ENCODE measurements around the gene PRXL2B.

Gene PRXL2B

GRCh38 chr1:2588661-2589430, 2.3 kb downstream of the PRXL2B start:
- Histone ChIP-seq H2AFZ (ENCODE audit: low read length, unreplicated experiment) (no peak overlapping the region), H3K4me1 (ENCODE audit: control insufficient read depth, insufficient read depth, low read length, unreplicated experiment) (peaks cover 6% of the 10 kb centered on the region), H3K79me2 (ENCODE audit: control insufficient read depth, insufficient read depth, low read length, unreplicated experiment) (peaks cover 5% of the 10 kb centered on the region), H3K27me3 (ENCODE audit: insufficient read depth, low read length) (no peaks in the 10 kb centered on the region), H3K36me3 (ENCODE audit: insufficient read depth, low read length) (no peaks in the 10 kb centered on the region), H3K27ac (ENCODE audit: low read depth, low read length) (no peak overlapping the region), H3K4me3 (ENCODE audit: low read depth, low read length) (no peak overlapping the region)

GRCh38 chr1:2589431-2590232, 3.1 kb downstream of the PRXL2B start:
- peaks cover 6% of the 10 kb centered on the region for H3K4me1 ChIP-seq (ENCODE audit: control insufficient read depth, insufficient read depth, low read length, unreplicated experiment)
- no peak overlapping the region for H2AFZ ChIP-seq (ENCODE audit: low read length, unreplicated experiment)
- peaks cover 5% of the 10 kb centered on the region for H3K79me2 ChIP-seq (ENCODE audit: control insufficient read depth, insufficient read depth, low read length, unreplicated experiment)
- no peaks in the 10 kb centered on the region for H3K27me3 ChIP-seq (ENCODE audit: insufficient read depth, low read length)
- H3K27ac ChIP-seq (ENCODE audit: low read depth, low read length), result no peak overlapping the region
- H3K4me3 ChIP-seq (ENCODE audit: low read depth, low read length), result no peak overlapping the region
- no peaks in the 10 kb centered on the region for H3K36me3 ChIP-seq (ENCODE audit: insufficient read depth, low read length)

GRCh38 chr1:2590233-2591141, 3.9 kb downstream of the PRXL2B start:
- no peak overlapping the region for H3K27ac ChIP-seq (ENCODE audit: low read depth, low read length)
- no peak overlapping the region for H3K4me3 ChIP-seq (ENCODE audit: low read depth, low read length)
- no peaks in the 10 kb centered on the region for H3K27me3 ChIP-seq (ENCODE audit: insufficient read depth, low read length)
- H2AFZ ChIP-seq (ENCODE audit: low read length, unreplicated experiment), result no peak overlapping the region
- no peaks in the 10 kb centered on the region for H3K36me3 ChIP-seq (ENCODE audit: insufficient read depth, low read length)
- peaks cover 6% of the 10 kb centered on the region for H3K4me1 ChIP-seq (ENCODE audit: control insufficient read depth, insufficient read depth, low read length, unreplicated experiment)
- H3K79me2 ChIP-seq (ENCODE audit: control insufficient read depth, insufficient read depth, low read length, unreplicated experiment), result peaks cover 4% of the 10 kb centered on the region

GRCh38 chr1:2591233-2591580, 4.6 kb downstream of the PRXL2B start:
- no peak overlapping the region for H2AFZ ChIP-seq (ENCODE audit: low read length, unreplicated experiment)
- no peaks in the 10 kb centered on the region for H3K27me3 ChIP-seq (ENCODE audit: insufficient read depth, low read length)
- H3K4me1 ChIP-seq (ENCODE audit: control insufficient read depth, insufficient read depth, low read length, unreplicated experiment), result peaks cover 6% of the 10 kb centered on the region
- H3K27ac ChIP-seq (ENCODE audit: low read depth, low read length), result no peak overlapping the region
- H3K36me3 ChIP-seq (ENCODE audit: insufficient read depth, low read length), result no peaks in the 10 kb centered on the region
- H3K79me2 ChIP-seq (ENCODE audit: control insufficient read depth, insufficient read depth, low read length, unreplicated experiment), result no peaks in the 10 kb centered on the region
- H3K4me3 ChIP-seq (ENCODE audit: low read depth, low read length), result no peak overlapping the region

- no peak overlapping the region for H3K4me3 ChIP-seq (ENCODE audit: low read depth, low read length)
- H3K79me2 ChIP-seq (ENCODE audit: control insufficient read depth, insufficient read depth, low read length, unreplicated experiment), result no peaks in the 10 kb centered on the region
- H3K27me3 ChIP-seq (ENCODE audit: insufficient read depth, low read length), result no peaks in the 10 kb centered on the region
- peaks cover 6% of the 10 kb centered on the region for H3K4me1 ChIP-seq (ENCODE audit: control insufficient read depth, insufficient read depth, low read length, unreplicated experiment)
- no peaks in the 10 kb centered on the region for H3K36me3 ChIP-seq (ENCODE audit: insufficient read depth, low read length)
- H3K27ac ChIP-seq (ENCODE audit: low read depth, low read length), result no peak overlapping the region
- no peak overlapping the region for H2AFZ ChIP-seq (ENCODE audit: low read length, unreplicated experiment)
Observed at GRCh38 chr1:2591581-2592261, 5.1 kb downstream of the PRXL2B start.

GRCh38 chr1:2592672-2593071, 6.1 kb downstream of the PRXL2B start:
- Histone ChIP-seq H3K27ac (ENCODE audit: low read depth, low read length) (no peak overlapping the region), H3K79me2 (ENCODE audit: control insufficient read depth, insufficient read depth, low read length, unreplicated experiment) (no peaks in the 10 kb centered on the region), H3K4me3 (ENCODE audit: low read depth, low read length) (no peak overlapping the region), H3K36me3 (ENCODE audit: insufficient read depth, low read length) (no peaks in the 10 kb centered on the region), H2AFZ (ENCODE audit: low read length, unreplicated experiment) (no peak overlapping the region), H3K27me3 (ENCODE audit: insufficient read depth, low read length) (no peaks in the 10 kb centered on the region), H3K4me1 (ENCODE audit: control insufficient read depth, insufficient read depth, low read length, unreplicated experiment) (peaks cover 3% of the 10 kb centered on the region)

- H3K27ac ChIP-seq (ENCODE audit: low read depth, low read length), result no peak overlapping the region
- H3K4me3 ChIP-seq (ENCODE audit: low read depth, low read length), result no peak overlapping the region
- no peaks in the 10 kb centered on the region for H3K36me3 ChIP-seq (ENCODE audit: insufficient read depth, low read length)
- H3K27me3 ChIP-seq (ENCODE audit: insufficient read depth, low read length), result no peaks in the 10 kb centered on the region
- no peak overlapping the region for H2AFZ ChIP-seq (ENCODE audit: low read length, unreplicated experiment)
- no peaks in the 10 kb centered on the region for H3K4me1 ChIP-seq (ENCODE audit: control insufficient read depth, insufficient read depth, low read length, unreplicated experiment)
- H3K79me2 ChIP-seq (ENCODE audit: control insufficient read depth, insufficient read depth, low read length, unreplicated experiment), result no peaks in the 10 kb centered on the region
Observed at GRCh38 chr1:2593251-2593878, 6.8 kb downstream of the PRXL2B start.

- H3K4me3 ChIP-seq (ENCODE audit: low read depth, low read length), result peak overlapping the region; percentile 56
- no peak overlapping the region for H3K27ac ChIP-seq (ENCODE audit: low read depth, low read length)
- H3K4me1 ChIP-seq (ENCODE audit: control insufficient read depth, insufficient read depth, low read length, unreplicated experiment), result no peaks in the 10 kb centered on the region
- no peak overlapping the region for H2AFZ ChIP-seq (ENCODE audit: low read length, unreplicated experiment)
- no peaks in the 10 kb centered on the region for H3K36me3 ChIP-seq (ENCODE audit: insufficient read depth, low read length)
- no peaks in the 10 kb centered on the region for H3K27me3 ChIP-seq (ENCODE audit: insufficient read depth, low read length)
- no peaks in the 10 kb centered on the region for H3K79me2 ChIP-seq (ENCODE audit: control insufficient read depth, insufficient read depth, low read length, unreplicated experiment)
Observed at GRCh38 chr1:2594001-2594640, 7.5 kb downstream of the PRXL2B start.

GRCh38 chr1:2594641-2595131, 8.1 kb downstream of the PRXL2B start:
- Histone ChIP-seq H3K79me2 (ENCODE audit: control insufficient read depth, insufficient read depth, low read length, unreplicated experiment) (no peaks in the 10 kb centered on the region), H3K36me3 (ENCODE audit: insufficient read depth, low read length) (no peaks in the 10 kb centered on the region), H3K27me3 (ENCODE audit: insufficient read depth, low read length) (no peaks in the 10 kb centered on the region), H2AFZ (ENCODE audit: low read length, unreplicated experiment) (no peak overlapping the region), H3K27ac (ENCODE audit: low read depth, low read length) (no peak overlapping the region), H3K4me3 (ENCODE audit: low read depth, low read length) (no peak overlapping the region), H3K4me1 (ENCODE audit: control insufficient read depth, insufficient read depth, low read length, unreplicated experiment) (no peaks in the 10 kb centered on the region)

Measured in ACC112 (cell line).